ENCODE measurements around the gene NPL. TPM values are rescaled to one million over a fixed set of nuclear protein-coding genes. Genes with fewer than 3 reads are reported as not detected.

The NPL gene
- polyA plus RNA-seq, 1 of the 3 experiments (the other 2 are of a cell fraction) = 1.5 TPM

DNA sequence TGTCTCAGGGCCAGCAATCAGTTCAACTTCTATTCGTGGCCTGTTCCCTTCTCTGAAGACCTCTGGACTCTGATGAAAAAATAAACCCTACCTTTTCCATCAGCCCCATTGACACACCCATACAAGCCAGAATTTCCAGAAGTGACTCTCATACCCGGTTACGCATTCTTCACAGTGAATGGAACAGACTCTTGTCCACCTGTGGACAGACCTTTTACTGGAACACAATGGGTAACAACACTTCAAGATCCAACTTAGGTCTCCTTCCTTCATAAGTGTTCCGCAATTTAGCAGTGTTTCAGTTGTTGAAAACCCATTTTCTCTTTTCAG lies 2.6 kb upstream of the NPL start:
- H3K79me2 ChIP-seq (ENCODE audit: insufficient read depth) = no peaks in the 10 kb centered on the region
- H3K27me3 ChIP-seq (ENCODE audit: insufficient read depth) = peaks cover 23% of the 10 kb centered on the region; the same call in 1 of the 2 replicates
- H3F3A ChIP-seq (replicated peaks; ENCODE audit: insufficient read depth) = peaks cover 4% of the 10 kb centered on the region
- ChIA-PET CTCF (interaction anchor here (0.7 to 12.5 kb wide), 25 partner anchors 10 to 390 kb away, joined by 3 to 829 read pairs (median 4); partner anchors contain the start of genes RGS16 and RNASEL), POLR2A (interaction anchor here (0.9 to 1.1 kb wide), 2 partner anchors 182 to 187 kb away, joined by 3 read pairs; partner anchors contain the start of gene RGS16)
- 76% methylated on average over 4 of the region's 4 CpGs for WGBS (ENCODE audit: low lambda C conversion rate)
- no peak for TF ChIP-seq RCOR1 (IDR thresholded peaks at IDR 0.05; ENCODE audit: low read length)
- H3K9me2 ChIP-seq = no peaks in the 10 kb centered on the region
- no peaks in the 10 kb centered on the region for H3K9me3 ChIP-seq
- H4K20me1 ChIP-seq (ENCODE audit: insufficient read depth) = no peaks in the 10 kb centered on the region
- no peak overlapping the region for H3K4me2 ChIP-seq
- H2AFZ ChIP-seq (ENCODE audit: low read depth) = no peak overlapping the region
- DNase-seq = no peak
- H3K36me3 ChIP-seq (replicated peaks in 1 of 2; ENCODE audit: control insufficient read depth in 1 of 2, insufficient read depth in 2 of 2, low read length in 1 of 2) = no peaks in the 10 kb centered on the region
- H3K4me3 ChIP-seq (ENCODE audit: low read depth in 2 of 2, low read length in 1 of 2) = peak overlapping the region in 1 of 2 experiments; percentile 42; a peak in 1 of 4 replicates
- H3K27ac ChIP-seq (ENCODE audit: low read depth in 2 of 2, low read length in 1 of 2) = no peak overlapping the region
- peaks cover 5 to 15% of the 10 kb centered on the region in 2 experiments; a peak in 2 of 4 replicates for H3K4me1 ChIP-seq (ENCODE audit: control insufficient read depth in 1 of 2, insufficient read depth in 2 of 2, low read depth in 1 of 2, low read length in 1 of 2)
- H3K9ac ChIP-seq = no peak overlapping the region

GRCh38 chr1:182791281-182792179 lies 2.0 kb downstream of the NPL start:
- no peaks in the 10 kb centered on the region for H3K9me3 ChIP-seq
- peaks cover 0 to 4% of the 10 kb centered on the region in 2 experiments for H3K36me3 ChIP-seq (replicated peaks in 1 of 2; ENCODE audit: control insufficient read depth in 1 of 2, insufficient read depth in 2 of 2, low read length in 1 of 2)
- no peak for TF ChIP-seq IRF3 (IDR thresholded peaks at IDR 0.05; ENCODE audit: low read depth, low read length)
- TF ChIP-seq, protein P1, sequence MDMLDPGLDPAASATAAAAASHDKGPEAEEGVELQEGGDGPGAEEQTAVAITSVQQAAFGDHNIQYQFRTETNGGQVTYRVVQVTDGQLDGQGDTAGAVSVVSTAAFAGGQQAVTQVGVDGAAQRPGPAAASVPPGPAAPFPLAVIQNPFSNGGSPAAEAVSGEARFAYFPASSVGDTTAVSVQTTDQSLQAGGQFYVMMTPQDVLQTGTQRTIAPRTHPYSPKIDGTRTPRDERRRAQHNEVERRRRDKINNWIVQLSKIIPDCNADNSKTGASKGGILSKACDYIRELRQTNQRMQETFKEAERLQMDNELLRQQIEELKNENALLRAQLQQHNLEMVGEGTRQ (IDR thresholded peaks at IDR 0.05; ENCODE audit: borderline replicate concordance, low read depth, low read length) = no peak
- TF ChIP-seq TCF12 (IDR thresholded peaks at IDR 0.05) = no peak
- TF ChIP-seq, protein P2, sequence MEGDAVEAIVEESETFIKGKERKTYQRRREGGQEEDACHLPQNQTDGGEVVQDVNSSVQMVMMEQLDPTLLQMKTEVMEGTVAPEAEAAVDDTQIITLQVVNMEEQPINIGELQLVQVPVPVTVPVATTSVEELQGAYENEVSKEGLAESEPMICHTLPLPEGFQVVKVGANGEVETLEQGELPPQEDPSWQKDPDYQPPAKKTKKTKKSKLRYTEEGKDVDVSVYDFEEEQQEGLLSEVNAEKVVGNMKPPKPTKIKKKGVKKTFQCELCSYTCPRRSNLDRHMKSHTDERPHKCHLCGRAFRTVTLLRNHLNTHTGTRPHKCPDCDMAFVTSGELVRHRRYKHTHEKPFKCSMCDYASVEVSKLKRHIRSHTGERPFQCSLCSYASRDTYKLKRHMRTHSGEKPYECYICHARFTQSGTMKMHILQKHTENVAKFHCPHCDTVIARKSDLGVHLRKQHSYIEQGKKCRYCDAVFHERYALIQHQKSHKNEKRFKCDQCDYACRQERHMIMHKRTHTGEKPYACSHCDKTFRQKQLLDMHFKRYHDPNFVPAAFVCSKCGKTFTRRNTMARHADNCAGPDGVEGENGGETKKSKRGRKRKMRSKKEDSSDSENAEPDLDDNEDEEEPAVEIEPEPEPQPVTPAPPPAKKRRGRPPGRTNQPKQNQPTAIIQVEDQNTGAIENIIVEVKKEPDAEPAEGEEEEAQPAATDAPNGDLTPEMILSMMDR (IDR thresholded peaks at IDR 0.05) = no peak
- TF ChIP-seq YY1 (IDR thresholded peaks at IDR 0.05; ENCODE audit: low read depth) = no peak
- no peak overlapping the region for H3K4me3 ChIP-seq (ENCODE audit: low read depth in 2 of 2, low read length in 1 of 2)
- H3K9me2 ChIP-seq = no peaks in the 10 kb centered on the region
- peaks cover 3% of the 10 kb centered on the region for H3F3A ChIP-seq (replicated peaks; ENCODE audit: insufficient read depth)
- no peak overlapping the region for H3K4me2 ChIP-seq
- no peak overlapping the region for H3K9ac ChIP-seq
- no peak for DNase-seq
- ChIA-PET POLR2A (no interaction called here), CTCF (interaction anchor here (1.3 to 12.5 kb wide), 3 partner anchors 9 to 191 kb away, joined by 4 to 829 read pairs (median 6); partner anchors contain the start of gene RGS16)
- H3K27me3 ChIP-seq (ENCODE audit: insufficient read depth) = peaks cover 23% of the 10 kb centered on the region; the same call in 1 of the 2 replicates
- peaks cover 5 to 9% of the 10 kb centered on the region in 2 experiments; a peak in 2 of 4 replicates for H3K4me1 ChIP-seq (ENCODE audit: control insufficient read depth in 1 of 2, insufficient read depth in 2 of 2, low read depth in 1 of 2, low read length in 1 of 2)
- WGBS (ENCODE audit: low lambda C conversion rate) = 84% methylated on average over 8 of the region's 8 CpGs
- no peak overlapping the region for H2AFZ ChIP-seq (ENCODE audit: low read depth)
- H3K79me2 ChIP-seq (ENCODE audit: insufficient read depth) = no peaks in the 10 kb centered on the region
- H3K27ac ChIP-seq (ENCODE audit: low read depth in 2 of 2, low read length in 1 of 2) = no peak overlapping the region
- H4K20me1 ChIP-seq (ENCODE audit: insufficient read depth) = no peaks in the 10 kb centered on the region
